Measurements from ENCODE around the gene COL8A1.
"Not testable (repeated sequence)": the region's sequence is repeated elsewhere in the genome, so short reads cannot be mapped to it uniquely, and the experiment has no call there.

Gene COL8A1

DNA sequence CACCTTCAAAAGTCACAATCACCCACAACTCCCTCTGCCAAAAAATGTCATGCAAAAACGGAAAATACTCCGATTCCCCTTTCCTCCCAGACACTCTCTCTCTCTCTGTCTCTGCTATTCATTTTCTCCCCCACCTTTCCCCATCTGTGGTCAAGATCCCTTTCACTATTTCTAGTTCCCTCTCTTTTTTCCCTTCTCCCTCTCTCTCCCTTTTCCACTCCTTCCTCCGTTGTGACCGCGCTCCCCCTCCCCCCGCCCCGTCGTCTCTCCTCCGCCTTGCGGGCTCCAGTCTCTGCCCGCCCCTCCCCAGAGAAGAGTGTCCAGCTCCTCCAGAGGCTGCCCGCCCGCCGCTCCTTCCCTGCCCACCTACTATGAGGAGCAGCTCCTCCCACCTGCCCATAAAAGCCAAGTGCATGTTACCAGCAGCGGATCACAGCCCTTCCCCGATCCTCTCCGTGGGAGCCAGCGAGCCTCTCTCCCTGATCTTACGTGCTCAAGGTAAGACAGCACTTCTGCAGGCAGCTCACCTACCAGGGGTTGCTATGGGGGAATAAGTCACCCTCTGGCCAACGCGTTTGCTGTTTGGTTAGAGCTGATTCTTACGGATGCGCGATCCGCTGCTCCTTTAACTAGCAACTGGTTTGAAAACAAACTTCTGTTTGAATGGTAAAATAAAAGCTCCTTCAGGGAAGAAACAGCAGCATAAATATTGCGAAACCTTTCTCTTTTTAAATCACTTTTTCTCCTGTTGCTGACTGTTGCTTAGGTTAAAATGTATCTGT, at the start of gene COL8A1:
Gene COL8A1 (plus strand): TSS at position 428 of the 782 bp plus-strand sequence. CDS start 152,089 bp downstream, outside the sequence.
- DNase-seq (ENCODE audit: low read depth in 4 of 4, low spot score in 1 of 4): no peak

DNA sequence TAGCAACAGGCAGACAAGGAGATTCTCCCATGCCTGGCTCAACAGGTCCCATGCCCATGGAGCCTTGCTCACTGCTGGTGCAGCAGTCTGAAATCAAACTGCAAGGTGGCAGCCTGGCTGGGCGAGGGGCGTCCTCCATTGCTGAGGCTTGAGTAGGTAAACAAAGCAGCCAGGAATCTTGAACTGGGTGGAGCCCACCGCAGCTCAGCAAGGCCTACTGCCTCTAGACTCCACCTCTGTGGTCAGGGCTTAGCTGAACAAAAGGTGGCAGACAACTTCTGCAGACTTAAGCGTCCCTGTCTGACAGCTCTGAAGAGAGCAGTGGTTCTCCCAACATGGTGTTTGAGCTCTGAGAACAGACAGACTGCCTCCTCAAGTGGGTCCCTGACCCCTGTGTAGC, 49.2 kb upstream of the COL8A1 start:
- DNase-seq (ENCODE audit: low read depth in 4 of 4, low spot score in 1 of 4): not testable (repeated sequence)

DNA sequence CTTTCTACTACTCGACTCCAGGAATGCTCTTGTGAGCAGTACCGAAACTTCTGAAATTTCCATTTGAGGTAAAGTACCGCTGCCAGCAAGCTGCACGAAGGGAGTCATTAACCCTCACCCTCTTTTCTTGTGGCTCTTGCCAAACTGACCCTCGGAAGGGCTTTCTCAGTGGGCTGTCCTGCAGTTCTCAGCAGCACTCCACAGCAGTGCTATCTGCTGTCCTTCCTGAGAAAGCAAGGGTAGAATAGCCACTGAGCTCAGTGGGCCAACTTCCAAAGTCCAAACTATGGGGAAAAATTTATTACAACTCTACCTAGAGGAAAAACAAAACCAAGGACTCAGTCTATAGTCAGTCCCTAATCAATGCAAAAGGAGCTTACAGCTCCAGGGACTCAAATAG, 38.5 kb upstream of the COL8A1 start:
- DNase-seq (ENCODE audit: low read depth in 4 of 4, low spot score in 1 of 4): no peak

DNA sequence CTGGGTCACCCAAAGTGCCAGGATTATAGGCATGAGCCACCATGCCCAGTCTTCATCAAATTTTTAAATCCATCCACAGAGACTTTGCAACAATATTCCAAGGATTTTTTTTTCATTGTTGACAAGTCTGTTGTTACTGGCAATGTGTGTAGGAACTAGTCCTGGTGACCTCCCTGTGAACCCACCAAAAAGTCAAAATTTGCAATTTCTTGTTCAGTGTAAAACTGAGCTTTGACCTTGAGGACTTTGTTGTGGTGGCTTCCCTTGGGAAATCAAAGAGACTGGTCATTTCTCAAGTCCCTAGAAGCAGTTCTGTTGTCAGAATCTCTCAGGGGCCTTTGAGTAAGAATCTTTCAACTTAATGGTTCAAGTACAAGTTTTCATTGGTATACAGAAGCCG, 36.9 kb upstream of the COL8A1 start:
- DNase-seq (ENCODE audit: low read depth in 4 of 4, low spot score in 1 of 4): no peak

DNA sequence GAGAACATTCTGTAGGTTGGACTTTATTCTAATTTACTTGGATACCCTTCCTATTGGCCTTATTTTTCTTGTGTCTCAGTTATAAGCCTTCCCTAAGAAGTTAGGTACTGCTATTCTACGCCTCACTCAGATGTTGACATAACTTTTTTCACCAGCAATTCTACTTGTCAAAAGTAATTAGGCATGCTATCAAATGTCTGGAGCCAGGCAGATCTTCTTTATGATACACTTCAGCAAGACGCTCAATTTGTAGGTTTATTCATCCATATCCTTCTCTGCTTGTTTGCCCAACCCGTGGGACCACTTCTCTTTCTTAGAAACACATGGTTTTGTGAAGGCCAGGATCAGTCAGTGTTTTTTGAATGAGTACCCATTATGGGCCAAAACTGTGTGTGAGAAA, 36.2 kb upstream of the COL8A1 start:
- no peak for DNase-seq (ENCODE audit: low read depth in 4 of 4, low spot score in 1 of 4)

DNA sequence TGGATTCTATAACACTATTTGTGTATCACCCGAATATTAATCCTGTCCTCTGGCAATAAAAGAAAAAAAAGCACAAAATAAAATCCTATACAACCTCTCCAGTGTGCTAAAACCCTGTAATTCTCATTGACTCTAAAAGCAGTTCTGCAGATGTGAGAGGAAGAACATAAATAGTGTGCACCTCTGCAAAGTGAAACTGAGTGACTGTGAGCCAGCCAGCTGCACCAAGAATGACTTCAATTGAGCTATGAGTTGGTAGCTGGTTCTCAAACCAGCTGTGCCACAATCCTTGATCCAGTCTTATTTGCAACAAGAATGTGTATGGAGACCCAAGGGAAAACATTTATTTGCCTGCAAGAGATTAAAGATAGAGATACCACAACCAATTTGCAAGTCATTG, 31.2 kb upstream of the COL8A1 start:
- no peak for DNase-seq (ENCODE audit: low read depth in 4 of 4, low spot score in 1 of 4)

DNA sequence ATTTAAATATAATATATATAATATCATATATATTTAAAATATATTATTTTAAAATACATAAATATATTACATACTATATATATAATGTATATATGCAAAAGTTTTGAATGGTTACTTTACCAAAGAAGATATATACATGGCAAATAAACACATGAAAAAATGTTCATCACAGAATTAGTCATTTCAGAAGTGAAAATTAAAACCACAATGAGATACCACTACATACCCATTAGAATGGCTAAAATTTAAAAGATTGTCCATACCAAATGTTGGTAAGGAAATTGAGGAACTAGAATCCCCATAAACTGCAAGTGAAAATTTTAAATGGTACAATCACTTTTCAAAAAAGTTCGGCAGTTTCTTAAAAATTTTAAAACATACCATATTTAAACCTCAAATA, 23.6 kb upstream of the COL8A1 start:
- no peak for DNase-seq (ENCODE audit: low read depth in 4 of 4, low spot score in 1 of 4)

DNA sequence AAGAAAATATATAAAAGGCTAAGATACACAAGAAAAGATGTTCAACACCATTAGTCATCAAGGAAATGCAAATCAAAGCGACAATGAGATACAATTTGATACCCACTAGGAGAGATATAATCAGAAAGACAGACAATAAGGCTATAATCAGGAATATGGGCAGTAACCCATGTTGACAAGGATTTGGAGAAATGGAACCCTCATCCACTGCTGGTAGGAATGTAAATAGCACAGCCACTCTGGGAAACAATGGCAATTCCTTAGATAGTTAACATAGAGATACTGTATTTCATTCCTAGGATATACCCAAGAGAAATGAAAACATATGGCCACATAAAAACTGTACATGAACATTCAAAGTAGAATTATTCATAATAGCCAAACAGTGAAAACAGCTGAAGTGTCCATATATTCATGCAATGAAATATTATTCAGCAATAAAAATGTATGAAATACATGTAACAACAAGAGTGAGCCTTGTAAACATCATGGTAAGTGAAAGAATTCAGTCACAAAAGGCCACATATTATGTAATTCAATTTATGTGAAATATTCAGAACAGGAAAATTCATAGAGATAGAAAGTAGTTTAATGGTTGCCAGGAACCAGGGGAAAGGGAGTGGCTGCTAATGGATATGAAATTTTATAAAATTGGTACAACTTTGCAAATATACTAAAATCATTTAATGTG, 18.2 kb upstream of the COL8A1 start:
- DNase-seq (ENCODE audit: low read depth in 4 of 4, low spot score in 1 of 4): no peak

DNA sequence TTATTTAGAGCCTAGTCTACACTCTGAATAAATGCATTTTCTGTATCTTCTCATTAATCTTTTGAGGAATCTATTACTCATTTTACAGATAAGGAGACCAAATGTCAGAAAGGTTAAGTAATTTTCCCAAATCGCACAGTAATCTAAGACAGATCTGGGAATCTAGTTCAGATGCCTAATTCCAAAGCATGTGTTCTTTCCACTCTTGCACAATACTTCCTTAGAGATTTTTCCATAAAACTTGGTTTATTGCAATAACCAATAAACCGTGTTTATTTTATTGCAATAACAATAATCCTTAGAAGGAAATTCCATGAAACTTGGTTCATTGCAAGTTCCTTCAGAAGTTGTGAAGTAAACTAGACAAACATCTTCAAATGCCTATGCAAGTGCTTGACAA, 17.4 kb upstream of the COL8A1 start:
- DNase-seq (ENCODE audit: low read depth in 4 of 4, low spot score in 1 of 4): no peak

DNA sequence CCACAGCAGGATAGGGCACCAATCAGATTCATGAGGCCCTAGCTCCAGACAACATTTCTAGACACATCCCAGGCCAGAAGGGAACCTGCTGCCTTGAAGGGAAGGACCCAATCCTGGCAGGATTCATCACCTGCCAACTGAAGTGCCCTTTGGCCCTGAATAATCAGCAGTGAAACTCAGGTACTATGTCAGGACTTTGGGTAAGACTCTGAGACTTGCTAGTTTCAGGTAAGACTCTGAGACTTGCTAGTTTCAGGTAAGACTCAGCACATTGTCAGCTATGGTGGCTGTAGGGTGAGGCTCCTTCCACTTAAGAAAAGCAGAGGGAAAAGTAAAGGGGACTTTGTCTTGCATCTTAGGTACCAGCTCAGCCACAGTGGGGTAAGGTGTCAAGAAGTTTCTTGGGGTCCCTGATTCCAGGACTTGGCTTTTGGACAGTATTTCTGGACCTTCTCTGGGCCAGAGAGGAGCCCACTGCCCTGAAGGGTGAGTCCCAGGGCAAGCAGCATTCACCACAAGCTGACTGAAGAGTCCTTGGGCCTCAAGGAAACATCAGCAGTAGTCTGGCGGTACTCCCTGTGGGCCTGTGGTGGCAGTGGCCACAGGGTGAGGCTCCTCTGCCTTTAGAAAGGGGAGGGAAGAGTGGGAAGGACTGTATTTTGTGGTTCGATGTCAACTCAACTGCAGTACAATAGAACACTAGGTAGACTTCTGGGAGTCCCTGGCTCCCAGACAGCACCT, 13.7 kb upstream of the COL8A1 start:
- no peak for DNase-seq (ENCODE audit: low read depth in 4 of 4, low spot score in 1 of 4)

DNA sequence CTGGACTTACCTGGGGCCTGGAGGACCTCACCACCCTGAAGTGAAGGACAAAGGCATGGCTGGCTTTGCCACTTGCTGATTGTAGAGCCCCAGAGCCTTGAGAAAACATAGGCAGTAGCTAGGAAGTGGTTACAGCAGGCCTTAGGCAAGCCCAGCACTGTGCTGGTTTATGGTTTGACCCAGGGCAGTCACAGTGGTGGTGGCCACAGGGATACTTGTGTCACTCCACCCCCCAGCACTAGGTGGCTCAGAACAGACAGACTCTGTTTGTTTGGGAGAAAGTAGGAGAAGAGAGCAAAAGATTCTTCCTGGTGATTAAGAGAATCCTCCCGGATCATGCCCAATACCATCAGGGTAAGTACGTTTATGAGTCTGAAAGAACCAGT, 13.2 kb upstream of the COL8A1 start:
- DNase-seq (ENCODE audit: low read depth in 4 of 4, low spot score in 1 of 4): no peak

DNA sequence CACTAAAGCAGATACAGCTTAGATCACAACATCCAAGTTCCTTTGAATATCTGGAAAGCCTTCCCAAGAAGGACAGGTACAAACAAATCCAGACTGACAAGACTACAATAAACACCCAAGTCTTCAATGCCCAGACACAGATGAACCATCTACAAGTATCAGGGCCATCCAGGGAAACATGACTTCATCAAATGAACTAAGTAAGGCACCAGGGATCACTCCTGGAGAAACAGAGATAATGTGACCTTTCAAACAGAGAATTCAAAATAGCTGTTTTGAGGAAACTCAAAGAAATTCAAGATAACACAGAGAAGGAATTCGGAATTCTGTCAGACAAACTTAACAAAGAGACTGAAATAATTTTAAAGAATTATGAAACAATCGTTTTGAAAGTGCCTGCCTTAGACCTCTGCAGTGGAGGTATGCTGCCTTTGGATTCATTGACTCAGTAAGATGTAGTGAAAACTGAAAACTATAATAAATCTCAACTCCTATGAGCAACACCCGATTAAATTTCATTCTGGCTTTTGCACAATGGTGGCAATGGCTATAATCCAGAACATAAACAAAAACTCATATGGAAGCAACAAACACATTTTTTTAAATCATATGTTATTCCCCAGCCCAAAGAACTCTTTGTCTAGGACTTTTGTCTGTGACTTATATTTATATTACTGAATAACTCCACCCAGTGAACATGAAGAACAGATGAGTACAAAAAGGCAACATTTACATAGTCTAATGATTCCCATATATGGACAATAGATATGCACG, 12.6 kb upstream of the COL8A1 start:
- no peak for DNase-seq (ENCODE audit: low read depth in 4 of 4, low spot score in 1 of 4)

DNA sequence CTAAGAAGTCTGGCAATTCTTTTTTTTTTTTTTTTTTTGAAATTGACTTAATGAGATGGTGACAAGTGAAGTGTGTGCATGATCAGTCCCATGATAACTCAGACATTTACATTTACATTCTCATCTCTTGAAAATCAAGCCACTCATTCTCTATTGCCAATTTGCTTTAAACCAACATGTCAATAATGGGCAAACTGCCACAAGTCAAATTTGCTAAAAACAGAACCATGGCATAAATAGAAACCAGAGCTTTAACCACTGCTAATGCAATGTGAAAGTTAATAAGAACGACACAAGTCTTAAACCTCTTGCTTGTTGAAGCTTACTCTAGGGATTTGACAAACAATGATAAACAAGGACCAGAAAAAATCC, 12.0 kb upstream of the COL8A1 start:
- no peak for DNase-seq (ENCODE audit: low read depth in 4 of 4, low spot score in 1 of 4)

DNA sequence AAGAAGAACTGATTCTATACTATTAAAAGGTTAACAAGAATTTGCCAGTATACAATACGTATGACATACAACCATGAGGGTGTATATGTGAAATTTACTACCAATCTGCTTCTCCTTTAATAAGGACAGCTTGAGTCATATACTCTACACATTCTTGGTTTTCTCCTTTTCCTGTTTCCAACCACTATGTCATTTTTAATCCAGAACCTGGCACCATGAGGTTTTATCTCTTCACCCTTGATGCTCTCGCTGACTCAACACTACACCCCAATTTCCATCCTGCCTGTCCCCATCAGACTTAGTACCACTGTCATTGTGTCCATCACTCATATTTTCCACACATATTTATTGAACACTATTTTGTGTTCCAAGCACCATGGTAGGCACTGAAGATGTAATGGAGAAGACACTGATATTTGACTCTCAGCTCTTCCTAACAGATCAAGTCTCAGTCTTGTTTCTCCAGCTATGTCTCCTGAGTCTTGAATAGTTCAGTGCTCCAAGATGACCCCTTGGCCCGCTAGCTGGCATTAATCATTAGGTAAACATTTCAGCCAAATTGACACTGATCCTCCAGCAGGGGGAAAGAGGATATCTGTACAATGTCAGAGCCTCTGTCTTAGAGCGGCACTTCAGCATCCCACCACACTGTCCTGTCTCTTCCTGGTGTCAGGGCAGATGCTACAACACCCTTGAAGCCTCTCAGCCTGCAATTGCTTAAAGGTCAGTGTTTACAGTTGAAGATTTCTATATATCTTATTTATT, 11.2 kb upstream of the COL8A1 start:
- DNase-seq (ENCODE audit: low read depth in 4 of 4, low spot score in 1 of 4): no peak

DNA sequence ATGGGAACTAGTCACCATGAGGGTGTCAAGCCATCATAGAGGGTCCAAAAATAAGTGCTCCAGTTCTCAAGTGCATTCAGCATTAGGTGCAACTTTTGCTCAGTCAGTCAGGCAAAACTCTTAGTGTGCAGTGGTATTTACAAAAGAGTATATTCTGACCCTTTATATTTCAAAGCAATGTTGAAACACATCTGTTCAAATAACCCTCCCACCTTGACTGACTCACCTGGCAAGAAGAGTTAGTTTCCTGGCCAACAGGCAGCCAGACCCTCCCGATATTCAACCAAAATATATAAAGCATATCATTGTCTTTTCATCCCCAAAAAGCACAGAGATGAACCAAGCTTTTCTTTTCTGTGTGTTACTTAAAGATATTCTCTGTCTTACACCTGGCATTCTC, 7.6 kb upstream of the COL8A1 start:
- no peak for DNase-seq (ENCODE audit: low read depth in 4 of 4, low spot score in 1 of 4)

DNA sequence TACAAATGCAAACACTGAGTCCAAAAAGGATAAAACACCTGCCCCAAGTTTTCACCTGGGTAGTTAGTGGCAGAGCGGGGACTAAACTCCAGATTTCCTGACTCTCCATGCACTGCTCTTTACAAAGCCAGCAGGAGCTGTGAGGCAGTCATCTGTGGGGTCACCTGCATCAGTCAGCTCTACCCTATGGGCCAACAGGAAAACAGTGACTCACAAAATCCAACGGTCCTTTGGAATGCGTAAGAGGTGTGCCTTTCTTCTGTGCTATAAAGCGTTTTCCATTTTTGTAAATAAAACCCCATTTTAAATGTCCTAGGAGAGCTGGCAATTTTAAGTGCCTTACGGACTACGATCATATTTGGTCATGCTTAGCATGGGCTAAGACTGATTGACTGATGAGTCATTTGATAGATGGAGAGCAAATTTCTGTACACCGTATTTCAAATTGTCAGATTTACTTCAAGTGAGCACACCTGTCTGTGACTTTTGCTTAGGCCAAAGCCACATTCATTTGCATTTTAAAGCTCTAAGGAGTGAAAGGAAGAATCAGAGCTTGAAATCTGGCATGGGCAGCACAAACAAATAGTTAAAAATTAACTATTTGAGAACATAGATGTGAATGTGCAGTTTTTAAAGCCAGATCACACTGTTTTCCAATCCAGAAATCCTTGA, 4.4 kb upstream of the COL8A1 start:
- DNase-seq (ENCODE audit: low read depth in 4 of 4, low spot score in 1 of 4): no peak

DNA sequence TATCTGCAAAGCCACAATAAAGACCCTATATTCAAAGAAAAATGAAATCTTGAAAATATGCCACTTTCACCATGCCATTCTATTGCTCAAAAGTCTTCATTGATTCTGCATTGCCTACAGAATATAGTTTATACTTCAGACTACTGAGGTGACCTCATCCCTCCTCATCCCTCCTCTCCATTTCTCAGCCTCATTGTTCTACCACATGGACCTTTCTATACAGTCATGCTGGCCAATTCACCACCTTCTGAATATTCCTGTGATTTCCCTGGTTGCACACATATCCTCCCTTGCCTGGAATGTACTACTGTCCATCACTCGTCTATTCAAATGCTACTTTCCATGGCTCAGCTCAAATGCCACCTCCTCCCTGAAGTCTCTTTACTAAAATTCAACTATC, 3.5 kb upstream of the COL8A1 start:
- DNase-seq (ENCODE audit: low read depth in 4 of 4, low spot score in 1 of 4): no peak

DNA sequence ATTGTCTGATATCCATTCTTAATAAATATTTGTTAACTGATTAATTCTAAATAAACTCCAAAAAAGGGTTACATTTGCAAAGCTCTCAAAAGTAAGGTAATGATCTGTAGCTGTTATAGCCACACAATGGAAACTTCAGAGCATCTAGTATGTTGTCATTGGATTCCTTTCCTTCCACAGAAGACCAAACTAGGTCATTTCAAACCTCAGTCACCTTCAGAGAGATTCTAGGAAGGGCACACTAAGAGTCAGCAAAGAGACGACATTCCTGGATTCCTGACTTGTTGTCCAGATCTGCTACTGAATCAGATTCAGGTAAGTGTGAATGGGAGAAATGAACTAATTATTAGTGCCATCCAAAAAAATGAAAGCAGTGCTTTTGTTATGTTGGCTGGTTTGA, 3.0 kb upstream of the COL8A1 start:
- DNase-seq (ENCODE audit: low read depth in 4 of 4, low spot score in 1 of 4): no peak

DNA sequence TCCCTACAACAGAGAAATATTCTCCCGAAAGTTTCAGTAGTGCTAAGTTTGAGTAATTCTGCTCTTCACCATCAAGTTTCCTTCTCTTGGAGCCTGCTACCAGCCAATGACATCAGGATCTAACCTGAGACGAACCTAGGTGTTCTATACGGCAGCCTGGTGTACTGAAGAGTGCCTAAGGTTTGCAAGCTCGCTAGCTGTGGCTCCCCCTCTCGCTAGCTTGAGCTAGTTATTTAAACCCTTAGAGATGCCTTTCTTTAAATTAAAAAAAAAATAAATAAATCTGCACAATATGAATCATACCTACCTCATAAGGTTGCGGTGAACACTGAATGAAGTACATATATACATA, 1.4 kb upstream of the COL8A1 start:
- no peak for DNase-seq (ENCODE audit: low read depth in 4 of 4, low spot score in 1 of 4)

DNA sequence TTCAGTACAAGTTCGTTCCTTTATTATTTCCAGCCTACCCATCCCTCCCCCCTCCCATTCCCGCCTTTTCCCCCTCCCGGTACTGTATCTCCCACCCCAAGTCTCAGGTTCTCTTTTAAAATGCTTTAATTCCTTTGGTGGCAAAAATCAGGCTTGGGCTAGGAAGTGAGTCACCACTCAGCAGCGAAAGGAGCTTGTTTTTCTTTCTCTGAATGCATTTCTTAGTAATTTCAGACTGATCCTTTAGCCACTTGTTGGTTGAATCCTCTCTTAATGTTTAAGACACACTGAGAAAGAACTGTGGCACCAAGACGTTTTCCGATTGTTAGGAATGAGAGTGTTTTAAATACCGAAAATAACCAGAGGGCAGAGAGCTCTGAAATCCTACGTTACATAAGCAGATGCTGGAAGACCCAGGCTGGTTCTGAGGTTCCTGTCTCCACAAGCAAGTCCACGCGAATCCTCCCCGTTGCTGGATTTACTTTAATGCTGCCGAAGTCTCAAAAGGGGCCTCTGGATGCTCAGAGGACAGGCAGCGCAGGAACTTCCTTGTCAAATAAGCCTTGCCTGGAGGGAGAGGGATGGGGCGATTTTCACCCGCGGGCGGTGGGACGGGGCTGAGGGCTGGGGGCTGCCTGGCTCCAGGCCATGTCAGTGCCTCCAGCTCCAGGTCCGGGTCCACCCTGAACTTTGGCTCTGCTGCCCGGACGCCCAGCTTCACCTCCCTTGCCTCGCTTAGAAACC, 854 bp upstream of the COL8A1 start:
- DNase-seq (ENCODE audit: low read depth in 4 of 4, low spot score in 1 of 4): no peak

All from stimulated activated CD4-positive, alpha-beta T cell treated with anti-CD3 and anti-CD28 coated beads, Interleukin-1b, Interleukin-23, amount 100 ng/mL, for 24 hours (primary cell).